K562 (cell line): ENCODE results near the gene C10orf105. TPM values are rescaled to one million over a fixed set of nuclear protein-coding genes. Genes with fewer than 3 reads are reported as not detected.
A peak's percentile ranks its signal among the peaks of the same experiment; 100 is the strongest.

Experiments used
- ATF6 ChIP-seq: sonication (generic); formaldehyde crosslinking; IDR thresholded peaks from 2 replicates; pipeline ENCODE4 v1.4.0; 2020; ENCODE audit warnings: mild to moderate bottlenecking, missing genetic modification reagents
- L3MBTL2 ChIP-seq: fragments of 450-650 bp; IDR thresholded peaks from 2 replicates; pipeline ENCODE4 v1.6.1; 2016; ENCODE audit warnings: mild to moderate bottlenecking, moderate library complexity
- MAZ ChIP-seq, 2 experiments: fragments of 450-650 bp in 1 of 2; sonication (generic) in 1 of 2; formaldehyde crosslinking; IDR thresholded peaks in 1 of 2; conservative IDR thresholded peaks in 1 of 2; 2 replicates each; pipeline versions ENCODE4 v1.4.0 to v1.5.0; 2020; ENCODE audit warnings: mild to moderate bottlenecking in 1 of 2, missing genetic modification reagents in 1 of 2
- NR1H2 ChIP-seq: sonication (generic); formaldehyde crosslinking; IDR thresholded peaks from 2 replicates; pipeline ENCODE4 v1.4.0; 2020; ENCODE audit warnings: mild to moderate bottlenecking, missing genetic modification reagents
- NRF1 ChIP-seq, 2 experiments: fragments of 450-650 bp; IDR thresholded peaks in 1 of 2; conservative IDR thresholded peaks in 1 of 2; 2 replicates each; pipeline ENCODE4 v1.6.1; 2014; ENCODE audit warnings: mild to moderate bottlenecking in 2 of 2
- ZBTB26 ChIP-seq: fragments of 450-650 bp; formaldehyde crosslinking; IDR thresholded peaks from 2 replicates; pipeline ENCODE4 v1.4.0; 2022; ENCODE audit warnings: missing genetic modification characterization
- ZC3H8 ChIP-seq: fragments of 450-650 bp; IDR thresholded peaks from 2 replicates; pipeline ENCODE4 v1.6.1; 2017
- ZNF134 ChIP-seq: fragments of 250-450 bp; sonication (Bioruptor Pico); conservative IDR thresholded peaks from 2 replicates; pipeline ENCODE4 v1.4.0; 2020
- ZNF224 ChIP-seq: sonication (generic); formaldehyde crosslinking; IDR thresholded peaks from 2 replicates; pipeline ENCODE4 v1.8.0; 2022; ENCODE audit warnings: mild to moderate bottlenecking, missing genetic modification reagents
- polyA plus RNA-seq, 8 experiments: library from polyadenylated mRNA; depleted of rRNA in 4 of 8; stranded (reverse) in 5 of 8; unstranded in 3 of 8; fragments of >200 nt; fragmentation: Nextera tagmentation in 2 of 8; fragmentation: Illumina TruSeq in 1 of 8; extraction: Ambion mirVana in 2 of 8; extraction: Trizol in 1 of 8; gene quantifications; 2 replicates each; pipeline versions ENCODE4 v1.2.1 to v1.2.3, GENCODE V29; 2011 to 2014; ENCODE audit warnings: inconsistent platforms in 1 of 8, missing spikeins in 1 of 8
- total RNA-seq, 7 experiments: library from RNA; depleted of rRNA in 6 of 7; stranded (reverse); fragments of >200 nt in 6 of 7; fragmentation: Illumina TruSeq in 2 of 7; extraction: Trizol in 2 of 7; gene quantifications; 2 replicates each; pipeline versions ENCODE4 v1.2.1 to v1.2.3, GENCODE V29; 2011 to 2021; ENCODE audit warnings: low replicate concordance in 1 of 7
- TF ChIP-seq, protein P1 (sequence below): fragments of 250-450 bp; sonication (Bioruptor Pico); IDR thresholded peaks from 2 replicates; pipeline ENCODE4 v1.5.0; 2020; ENCODE audit warnings: mild to moderate bottlenecking, borderline replicate concordance
- TF ChIP-seq, protein P2 (sequence below), 2 experiments: fragments of 450-650 bp; IDR thresholded peaks; 2 replicates each; pipeline ENCODE4 v1.6.1; 2016; ENCODE audit warnings: mild to moderate bottlenecking in 2 of 2, borderline replicate concordance in 1 of 2, low read depth in 1 of 2, moderate library complexity in 1 of 2

Gene C10orf105
- total and polyA plus RNA-seq, 9 of the 15 experiments (the other 6 are each of a cell fraction or from before 2014, with no cell fraction given) = 0.03 to 0.25 (median 0.04) TPM; not detected in 3

DNA sequence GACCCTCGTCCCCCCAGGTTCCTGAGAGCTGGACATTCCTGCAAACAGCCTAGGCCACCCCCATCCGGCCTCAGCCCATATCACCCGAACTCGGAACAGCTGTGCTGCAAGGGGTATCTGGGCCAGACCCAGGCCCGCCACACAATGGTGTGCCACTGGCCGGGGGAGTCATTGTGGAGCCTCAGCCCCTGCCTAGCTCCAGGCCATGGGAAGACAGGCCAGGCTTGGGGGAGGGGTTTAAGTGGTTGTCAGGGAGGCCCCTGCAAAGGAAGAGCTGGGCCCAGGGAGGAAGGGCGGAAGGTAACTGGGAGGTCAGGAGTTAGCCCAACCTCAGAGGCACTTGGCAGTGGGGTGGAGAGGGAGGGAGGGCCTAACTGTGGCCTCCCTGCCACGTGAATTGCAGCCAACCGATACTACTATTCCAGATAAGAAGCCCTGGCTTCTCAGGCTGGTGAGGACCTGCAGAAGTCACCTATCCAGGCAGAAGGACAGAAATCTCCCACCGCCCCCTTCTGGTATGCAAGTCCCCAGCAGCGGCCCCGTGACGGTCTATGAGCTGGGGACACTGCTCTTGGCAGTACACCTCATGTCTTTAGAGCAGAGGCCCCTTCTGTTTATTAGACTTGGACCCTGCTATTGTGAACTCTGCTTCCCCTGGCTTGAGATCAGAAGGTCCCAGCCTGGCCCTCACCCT is 26.9 kb upstream of the C10orf105 start (continued):
- TF ChIP-seq NR1H2 (no peak; the same call in 1 of the 2 replicates), NRF1 (conservative IDR thresholded peaks at IDR 0.05 in 1 of 2, IDR thresholded peaks at IDR 0.05 in 1 of 2) (no peak), L3MBTL2 (peak; percentile 93), MAZ (CRISPR knock-in tag; conservative IDR thresholded peaks at IDR 0.05 in 1 of 2, IDR thresholded peaks at IDR 0.05 in 1 of 2) (peak; percentile 79 to 90), ZNF134 (CRISPR knock-in tag) (no peak), ATF6 (CRISPR knock-in tag) (no peak), ZC3H8 (no peak), ZNF224 (CRISPR knock-in tag) (no peak), ZBTB26 (CRISPR knock-in tag) (no peak)
- TF ChIP-seq, protein P1, sequence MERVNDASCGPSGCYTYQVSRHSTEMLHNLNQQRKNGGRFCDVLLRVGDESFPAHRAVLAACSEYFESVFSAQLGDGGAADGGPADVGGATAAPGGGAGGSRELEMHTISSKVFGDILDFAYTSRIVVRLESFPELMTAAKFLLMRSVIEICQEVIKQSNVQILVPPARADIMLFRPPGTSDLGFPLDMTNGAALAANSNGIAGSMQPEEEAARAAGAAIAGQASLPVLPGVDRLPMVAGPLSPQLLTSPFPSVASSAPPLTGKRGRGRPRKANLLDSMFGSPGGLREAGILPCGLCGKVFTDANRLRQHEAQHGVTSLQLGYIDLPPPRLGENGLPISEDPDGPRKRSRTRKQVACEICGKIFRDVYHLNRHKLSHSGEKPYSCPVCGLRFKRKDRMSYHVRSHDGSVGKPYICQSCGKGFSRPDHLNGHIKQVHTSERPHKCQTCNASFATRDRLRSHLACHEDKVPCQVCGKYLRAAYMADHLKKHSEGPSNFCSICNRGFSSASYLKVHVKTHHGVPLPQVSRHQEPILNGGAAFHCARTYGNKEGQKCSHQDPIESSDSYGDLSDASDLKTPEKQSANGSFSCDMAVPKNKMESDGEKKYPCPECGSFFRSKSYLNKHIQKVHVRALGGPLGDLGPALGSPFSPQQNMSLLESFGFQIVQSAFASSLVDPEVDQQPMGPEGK (CRISPR knock-in tag) = no peak
- TF ChIP-seq, protein P2, sequence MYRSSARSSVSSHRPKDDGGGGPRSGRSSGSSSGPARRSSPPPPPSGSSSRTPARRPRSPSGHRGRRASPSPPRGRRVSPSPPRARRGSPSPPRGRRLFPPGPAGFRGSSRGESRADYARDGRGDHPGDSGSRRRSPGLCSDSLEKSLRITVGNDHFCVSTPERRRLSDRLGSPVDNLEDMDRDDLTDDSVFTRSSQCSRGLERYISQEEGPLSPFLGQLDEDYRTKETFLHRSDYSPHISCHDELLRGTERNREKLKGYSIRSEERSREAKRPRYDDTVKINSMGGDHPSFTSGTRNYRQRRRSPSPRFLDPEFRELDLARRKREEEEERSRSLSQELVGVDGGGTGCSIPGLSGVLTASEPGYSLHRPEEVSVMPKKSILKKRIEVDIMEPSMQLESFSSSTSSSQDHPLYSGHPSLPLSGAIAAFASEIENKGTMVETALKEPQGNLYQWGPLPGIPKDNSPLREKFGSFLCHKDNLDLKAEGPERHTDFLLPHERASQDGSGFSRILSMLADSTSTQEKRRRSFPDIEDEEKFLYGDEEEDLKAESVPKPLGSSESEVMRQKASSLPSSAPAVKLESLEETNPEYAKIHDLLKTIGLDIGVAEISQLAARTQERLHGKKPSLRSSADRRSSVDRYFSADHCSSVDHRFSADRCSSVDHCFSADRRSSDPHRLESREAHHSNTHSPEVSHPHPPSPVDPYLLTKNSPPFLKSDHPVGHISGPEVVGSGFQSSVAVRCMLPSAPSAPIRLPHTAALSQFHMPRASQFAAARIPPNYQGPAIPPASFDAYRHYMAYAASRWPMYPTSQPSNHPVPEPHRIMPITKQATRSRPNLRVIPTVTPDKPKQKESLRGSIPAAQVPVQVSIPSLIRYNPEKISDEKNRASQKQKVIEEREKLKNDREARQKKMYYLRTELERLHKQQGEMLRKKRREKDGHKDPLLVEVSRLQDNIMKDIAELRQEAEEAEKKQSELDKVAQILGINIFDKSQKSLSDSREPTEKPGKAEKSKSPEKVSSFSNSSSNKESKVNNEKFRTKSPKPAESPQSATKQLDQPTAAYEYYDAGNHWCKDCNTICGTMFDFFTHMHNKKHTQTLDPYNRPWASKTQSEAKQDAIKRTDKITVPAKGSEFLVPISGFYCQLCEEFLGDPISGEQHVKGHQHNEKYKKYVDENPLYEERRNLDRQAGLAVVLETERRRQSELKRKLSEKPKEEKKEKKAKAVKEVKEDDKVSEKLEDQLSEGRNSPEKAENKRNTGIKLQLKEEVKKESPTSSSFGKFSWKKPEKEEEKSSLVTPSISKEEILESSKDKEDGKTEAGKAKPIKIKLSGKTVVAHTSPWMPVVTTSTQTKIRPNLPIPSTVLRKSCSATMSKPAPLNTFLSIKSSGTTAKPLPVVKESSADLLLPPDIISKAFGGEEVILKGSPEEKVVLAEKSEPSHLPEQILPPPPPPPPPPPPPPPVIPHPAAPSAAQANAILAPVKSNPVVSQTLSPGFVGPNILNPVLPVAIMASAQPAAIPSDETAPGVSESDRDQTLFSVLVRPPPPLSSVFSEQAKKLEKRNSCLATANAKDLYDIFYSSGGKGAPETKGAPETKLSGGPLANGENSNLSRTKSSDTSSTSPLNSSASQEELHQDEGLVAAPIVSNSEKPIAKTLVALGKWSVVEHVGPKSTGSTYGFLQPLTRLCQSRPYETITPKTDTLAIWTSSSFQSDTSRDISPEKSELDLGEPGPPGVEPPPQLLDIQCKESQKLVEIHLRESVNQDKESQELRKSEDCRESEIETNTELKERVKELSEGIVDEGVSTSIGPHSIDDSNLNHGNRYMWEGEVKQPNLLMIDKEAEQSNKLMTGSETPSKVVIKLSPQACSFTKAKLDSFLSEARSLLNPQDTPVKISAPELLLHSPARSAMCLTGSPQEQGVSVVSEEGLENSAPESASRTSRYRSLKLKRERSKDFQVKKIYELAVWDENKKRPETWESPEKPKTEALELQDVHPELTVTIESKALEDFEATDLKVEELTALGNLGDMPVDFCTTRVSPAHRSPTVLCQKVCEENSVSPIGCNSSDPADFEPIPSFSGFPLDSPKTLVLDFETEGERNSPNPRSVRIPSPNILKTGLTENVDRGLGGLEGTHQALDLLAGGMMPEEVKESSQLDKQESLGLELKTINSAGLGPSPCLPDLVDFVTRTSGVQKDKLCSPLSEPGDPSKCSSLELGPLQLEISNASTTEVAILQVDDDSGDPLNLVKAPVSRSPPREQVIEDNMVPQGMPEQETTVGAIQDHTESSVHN (IDR thresholded peaks at IDR 0.05; ENCODE audit: borderline replicate concordance in 1 of 2, low read depth in 1 of 2) = no peak
